ENCODE data around the gene TPCN1.

The TPCN1 gene

GRCh38 chr12:113226696-113227568, 5.7 kb downstream of the TPCN1 start:
- no peak for DNase-seq

- no peak for DNase-seq
These were observed 6.6 kb downstream of the TPCN1 start for GRCh38 chr12:113227686-113228391.

GRCh38 chr12:113228394-113229028, 7.2 kb downstream of the TPCN1 start:
- no peak for DNase-seq

- no peak for DNase-seq
These were observed 9.3 kb downstream of the TPCN1 start for GRCh38 chr12:113230315-113231234.

- no peak for DNase-seq
These were observed 10.2 kb downstream of the TPCN1 start for GRCh38 chr12:113231235-113232088.

GRCh38 chr12:113232089-113232839, 11.0 kb downstream of the TPCN1 start:
- DNase-seq: no peak

- peak; percentile 72 for DNase-seq
These were observed 11.7 kb downstream of the TPCN1 start for GRCh38 chr12:113232840-113233585.

- DNase-seq: no peak
These were observed 12.7 kb downstream of the TPCN1 start for GRCh38 chr12:113233967-113234366.

- DNase-seq: no peak
These were observed 13.2 kb downstream of the TPCN1 start for GRCh38 chr12:113234483-113234882.

- no peak for DNase-seq
These were observed 14.7 kb downstream of the TPCN1 start for GRCh38 chr12:113235976-113236375.

GRCh38 chr12:113236539-113237399, 15.5 kb downstream of the TPCN1 start:
- DNase-seq: no peak

- DNase-seq: no peak
These were observed 16.5 kb downstream of the TPCN1 start for GRCh38 chr12:113237748-113238147.

GRCh38 chr12:113238309-113238708, 17.0 kb downstream of the TPCN1 start:
- DNase-seq: no peak

GRCh38 chr12:113239288-113239771, 18.1 kb downstream of the TPCN1 start:
- DNase-seq: no peak

GRCh38 chr12:113239811-113240331, 18.6 kb downstream of the TPCN1 start:
- no peak for DNase-seq

- no peak for DNase-seq
These were observed 19.1 kb downstream of the TPCN1 start for GRCh38 chr12:113240395-113240794.

- DNase-seq: no peak
These were observed 20.1 kb downstream of the TPCN1 start for GRCh38 chr12:113241191-113242025.

GRCh38 chr12:113242026-113242418, 20.8 kb downstream of the TPCN1 start:
- no peak for DNase-seq
